DLD1 (cell line): ENCODE data around the gene DHX35.
"Not testable (repeated sequence)": the region's sequence is repeated elsewhere in the genome, so short reads cannot be mapped to it uniquely, and the experiment has no call there.

Experiments used
- in situ Hi-C: cut with HindIII; loops from 2 replicates; pipeline ENCODE4 v1.10.0; 2017; ENCODE audit warnings: low sequenced_read_pairs

DHX35 gene

DNA sequence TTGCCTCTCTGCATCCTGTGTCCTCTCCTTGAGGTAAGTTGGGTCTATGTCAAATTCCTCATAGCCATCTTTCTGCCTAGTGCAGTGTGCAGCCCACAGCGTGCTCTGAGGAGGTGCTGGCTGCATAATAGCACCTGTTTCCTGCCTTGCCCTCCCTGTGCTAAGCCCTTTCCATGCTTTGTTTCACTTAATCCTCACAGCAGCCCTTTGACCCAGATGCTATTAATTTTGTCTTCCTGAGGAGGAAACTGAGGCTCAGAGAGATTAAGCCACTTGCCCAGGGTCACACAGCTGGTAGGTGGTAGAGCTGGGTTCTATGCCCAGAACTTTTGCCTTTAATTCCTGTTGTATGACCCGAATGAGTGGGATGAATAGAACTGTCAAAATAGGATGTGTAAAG lies 22.5 kb upstream of the DHX35 start:
- in situ Hi-C loops, result no loop called here

- in situ Hi-C loops, result no loop called here
These were observed 21.5 kb upstream of the DHX35 start for GRCh38 chr20:38940644-38941043.

DNA sequence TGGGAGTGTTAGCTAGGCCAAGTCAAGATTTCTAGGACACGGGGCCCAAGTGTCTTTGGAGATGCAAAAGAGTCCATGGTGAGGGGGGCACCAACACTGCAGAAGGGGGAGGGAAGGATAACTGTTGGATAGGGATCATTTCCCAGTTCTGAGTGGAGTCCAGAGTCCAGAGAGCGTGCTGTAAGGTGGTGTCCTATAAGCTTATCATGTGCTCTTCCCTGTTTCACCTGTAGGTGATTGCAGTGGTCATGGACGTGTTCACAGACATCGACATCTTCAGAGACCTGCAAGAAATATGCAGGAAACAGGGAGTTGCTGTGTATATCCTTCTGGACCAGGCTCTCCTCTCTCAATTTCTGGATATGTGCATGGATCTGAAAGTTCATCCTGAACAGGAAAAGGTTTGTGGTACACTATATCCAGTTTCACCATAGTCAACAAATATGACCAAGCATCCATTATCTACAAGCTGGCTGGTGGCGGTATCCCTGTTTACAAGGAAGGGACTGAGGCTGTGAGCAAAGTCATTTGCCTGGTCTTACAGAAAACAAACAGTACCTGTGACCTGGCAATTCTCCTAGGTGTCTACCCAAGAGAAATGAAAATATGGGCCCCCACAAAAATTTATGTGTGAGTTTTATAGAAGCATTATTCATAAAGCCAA lies 20.3 kb upstream of the DHX35 start:
- in situ Hi-C loops, result no loop called here

GRCh38 chr20:38945012-38945411 lies 17.1 kb upstream of the DHX35 start:
- in situ Hi-C loops, result no loop called here

DNA sequence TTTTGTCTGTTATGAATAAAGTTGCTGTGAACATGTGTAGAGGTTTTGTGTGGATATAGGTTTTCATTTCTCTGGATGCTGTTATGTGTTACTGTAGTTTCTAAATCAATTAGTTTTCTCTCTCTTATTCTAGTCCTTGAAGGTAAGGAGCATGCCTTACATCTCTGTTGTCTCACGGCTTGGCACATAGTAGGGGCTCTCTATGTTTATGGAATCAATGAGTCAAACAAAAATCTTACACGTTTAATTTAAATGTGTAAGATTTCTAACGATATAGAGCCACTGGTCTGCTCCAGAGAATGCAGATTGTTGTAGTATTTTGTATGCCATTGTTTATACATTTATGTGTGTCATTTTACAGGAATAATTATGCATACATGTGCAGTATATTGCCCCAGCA lies 15.3 kb upstream of the DHX35 start:
- in situ Hi-C loops, result no loop called here

- in situ Hi-C loops, result no loop called here
These were observed 14.2 kb upstream of the DHX35 start for GRCh38 chr20:38947931-38948362.

GRCh38 chr20:38950254-38950653 lies 11.9 kb upstream of the DHX35 start:
- in situ Hi-C loops, result no loop called here

DNA sequence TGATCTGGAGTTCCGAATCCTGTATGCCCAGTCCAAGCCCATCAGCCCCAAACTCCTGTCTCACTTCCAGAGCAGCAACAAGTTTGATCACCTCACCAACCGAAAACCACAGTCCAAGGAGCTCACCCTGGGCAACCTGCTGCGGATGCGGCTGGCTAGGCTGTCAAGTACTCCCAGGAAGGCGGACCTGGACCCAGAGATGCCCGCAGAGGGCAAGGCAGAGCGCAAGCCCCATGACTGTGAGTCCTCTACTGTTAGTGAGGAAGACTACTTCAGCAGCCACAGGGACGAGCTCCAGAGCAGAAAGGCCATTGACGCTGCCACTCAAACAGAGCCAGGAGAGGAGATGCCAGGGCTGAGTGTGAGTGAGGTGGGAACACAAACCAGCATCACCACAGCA lies 10.5 kb upstream of the DHX35 start:
- in situ Hi-C loops, result no loop called here

- in situ Hi-C loops, result no loop called here
These were observed 10.0 kb upstream of the DHX35 start for GRCh38 chr20:38952153-38952552.

- in situ Hi-C loops, result no loop called here
These were observed 8.4 kb upstream of the DHX35 start for GRCh38 chr20:38953630-38954340.

DNA sequence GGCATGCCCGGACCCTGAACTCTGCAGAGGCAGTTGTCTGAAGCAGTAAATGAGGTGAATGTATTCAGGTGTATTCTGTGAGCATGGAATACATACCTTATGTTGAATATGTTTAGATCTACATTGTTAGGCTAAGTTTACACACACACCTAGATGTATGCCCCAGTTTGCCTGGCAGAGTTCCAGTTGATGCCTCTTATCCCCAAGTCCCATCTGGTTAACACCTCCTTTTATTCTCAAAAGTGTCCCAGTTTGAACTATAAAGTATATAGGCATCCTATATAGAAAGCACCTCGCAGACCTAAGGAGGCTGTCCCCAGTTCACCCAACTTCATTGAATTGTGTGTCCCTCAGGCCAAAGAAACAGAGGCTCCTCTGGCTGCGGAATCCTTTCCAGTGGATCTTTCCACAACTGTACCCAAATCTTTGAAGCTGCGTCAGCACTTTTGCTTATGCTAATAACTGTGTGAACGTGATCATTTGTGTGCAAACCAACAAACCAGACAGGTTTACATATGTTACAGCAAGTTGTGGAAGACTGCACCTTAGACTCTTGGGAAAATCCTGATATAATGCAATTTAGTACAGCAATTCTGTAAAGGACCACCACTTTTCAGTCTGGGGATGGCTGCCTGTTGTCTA lies 4.8 kb upstream of the DHX35 start:
- in situ Hi-C loops, result no loop called here

DNA sequence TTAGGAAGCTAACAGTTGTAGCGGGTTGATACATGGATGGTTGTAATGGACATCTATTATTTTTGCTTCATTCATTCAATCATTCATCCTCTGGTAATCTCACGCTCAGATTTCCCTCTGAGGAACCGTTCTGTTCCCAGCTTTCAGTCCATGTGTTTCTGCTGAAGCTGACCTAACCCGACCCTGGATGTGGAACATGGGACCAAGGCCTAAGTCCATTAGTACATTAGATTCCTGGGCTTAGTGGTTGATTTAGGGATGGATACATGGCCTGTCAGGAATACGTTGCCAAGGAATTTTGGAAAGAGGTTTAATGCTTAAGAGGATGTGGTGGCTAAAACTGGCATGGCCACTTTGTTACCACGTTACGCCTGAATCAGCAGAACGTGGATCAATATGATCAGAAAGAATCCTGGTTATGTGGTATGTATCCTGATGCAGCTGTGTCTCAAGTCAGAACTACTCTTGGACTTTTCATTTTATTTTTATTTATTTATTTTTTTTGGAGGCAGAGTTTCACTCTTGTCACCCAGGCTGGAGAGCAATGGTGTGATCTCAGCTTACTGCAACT lies 4.1 kb upstream of the DHX35 start:
- in situ Hi-C loops, result no loop called here

- in situ Hi-C loops, result not testable (repeated sequence)
These were observed 1.9 kb upstream of the DHX35 start for GRCh38 chr20:38960187-38960687.

DNA sequence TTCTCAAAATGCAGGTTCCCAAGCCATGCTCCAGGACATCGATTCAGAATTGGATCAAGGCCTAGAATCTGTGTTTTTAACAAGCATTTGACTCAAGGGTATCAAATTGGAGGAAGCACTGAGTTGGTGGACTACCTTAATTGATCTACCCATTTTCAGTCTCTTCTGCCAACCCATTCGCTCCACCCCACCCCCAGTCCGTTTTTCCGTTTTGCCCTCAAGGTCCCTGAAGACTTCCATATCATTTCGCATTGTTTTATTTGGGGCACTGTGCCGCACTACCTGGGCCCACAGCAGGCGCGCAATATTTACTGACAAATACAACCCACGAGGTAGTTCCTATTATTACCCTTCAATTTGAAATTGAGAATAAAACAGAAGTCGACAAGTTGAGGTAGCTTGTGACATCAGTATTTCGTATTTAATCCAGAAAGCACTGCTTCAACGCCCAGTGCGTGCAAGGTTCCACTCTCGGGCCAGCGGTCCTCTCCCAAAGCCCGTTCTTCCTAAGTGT lies 557 bp upstream of the DHX35 start:
- in situ Hi-C loops, result no loop called here

DNA sequence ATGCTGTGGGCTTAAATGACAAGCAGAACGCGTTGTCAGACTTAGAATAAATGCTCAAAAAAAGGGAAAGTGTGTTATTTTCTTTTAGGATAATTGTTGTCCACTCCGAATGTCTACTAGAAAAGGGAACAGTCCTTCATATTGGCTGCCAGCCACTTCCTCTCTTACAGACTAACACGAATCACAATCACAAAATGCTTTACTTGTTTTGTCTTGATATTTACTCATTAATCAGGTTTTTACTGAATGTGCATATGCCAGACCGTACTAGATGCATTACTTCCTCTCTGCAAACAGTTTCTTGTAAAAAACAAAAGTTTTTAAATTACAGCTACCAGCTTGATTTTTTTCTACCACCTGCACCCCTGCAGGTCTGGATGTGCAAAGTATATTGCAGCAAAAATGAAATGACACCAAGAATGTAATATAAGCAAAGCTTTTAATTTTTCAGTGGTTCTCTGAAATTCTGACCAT lies 821 bp downstream of the DHX35 start:
- in situ Hi-C loops, result no loop called here

- in situ Hi-C loops, result no loop called here
These were observed 1.6 kb downstream of the DHX35 start for GRCh38 chr20:38963745-38964144.

GRCh38 chr20:38965264-38965663 lies 3.1 kb downstream of the DHX35 start:
- in situ Hi-C loops, result no loop called here

DNA sequence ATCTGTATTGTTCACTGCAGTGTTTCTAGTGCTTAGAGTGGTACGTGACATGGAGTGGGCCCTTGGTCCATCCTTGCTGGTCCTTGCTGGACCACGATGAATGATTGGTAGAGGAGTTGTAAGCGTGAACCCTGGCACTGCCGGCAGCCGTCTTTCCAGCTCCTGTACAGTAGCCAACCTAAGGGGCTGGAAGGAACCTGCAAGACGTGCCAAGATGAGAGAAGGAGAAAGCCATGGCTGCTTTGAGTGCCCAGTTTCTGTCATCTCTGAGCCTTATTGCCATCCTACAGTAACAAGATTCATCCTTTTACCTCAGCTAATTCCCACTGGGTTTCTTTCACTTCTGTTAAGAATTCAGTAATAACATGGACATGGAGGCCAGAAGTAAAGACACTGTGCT lies 5.9 kb downstream of the DHX35 start:
- in situ Hi-C loops, result no loop called here

- in situ Hi-C loops, result no loop called here
These were observed 7.6 kb downstream of the DHX35 start for GRCh38 chr20:38969708-38970107.

- in situ Hi-C loops, result no loop called here
These were observed 8.2 kb downstream of the DHX35 start for GRCh38 chr20:38970302-38970701.

DNA sequence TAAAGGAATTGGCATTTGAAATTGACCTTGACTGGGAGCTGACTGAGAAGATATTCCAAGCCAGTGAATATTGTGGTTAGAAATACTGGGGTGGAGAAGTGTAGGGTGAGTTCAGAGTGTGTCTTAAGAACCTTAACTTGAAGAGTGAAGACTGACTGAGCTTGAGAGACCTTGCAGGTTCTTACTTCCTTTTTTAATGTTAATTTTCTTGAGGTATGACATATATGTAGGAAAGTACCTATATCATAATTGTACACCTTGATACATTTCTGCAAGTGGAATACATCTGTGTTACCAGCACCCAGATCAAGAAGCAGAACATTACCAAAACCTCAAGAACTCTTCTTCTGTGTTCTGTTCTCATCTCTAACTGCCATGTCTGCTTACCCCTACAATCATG lies 11.0 kb downstream of the DHX35 start:
- in situ Hi-C loops, result no loop called here
